ENCODE measurements around the gene LCNL1. TPM values are rescaled to one million over a fixed set of nuclear protein-coding genes. Genes with fewer than 3 reads are reported as not detected.

LCNL1 gene
- total and polyA plus RNA-seq, 4 donors: 0.01 to 0.08 TPM; not detected in 2

DNA sequence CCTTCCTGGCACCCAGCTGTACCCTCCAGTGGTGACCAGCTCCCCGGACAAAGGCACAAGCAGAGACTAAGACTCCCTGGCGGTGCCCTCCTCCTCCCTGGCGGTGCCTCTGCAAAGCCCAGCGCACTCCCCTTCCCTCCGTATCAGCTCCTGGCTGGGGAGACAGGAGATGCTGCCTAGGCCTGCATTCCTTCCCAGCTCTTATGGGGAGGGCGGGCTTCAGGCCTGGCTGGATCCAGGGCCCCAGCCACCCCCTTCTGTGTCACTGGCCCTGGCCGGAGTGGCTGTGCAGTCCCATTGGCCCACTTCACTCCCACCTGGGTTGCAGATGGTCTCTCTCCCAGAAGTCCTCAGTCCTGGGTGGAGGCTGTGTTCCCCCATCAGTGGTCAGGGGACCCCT lies 24.3 kb upstream of the LCNL1 start:
- H3K27me3 ChIP-seq (ENCODE audit: control insufficient read depth in 4 of 4, insufficient read depth in 4 of 4, low read length in 3 of 4): no peaks in the 10 kb centered on the region
- H3K4me3 ChIP-seq (ENCODE audit: low read depth in 1 of 3, low read length in 3 of 3): no peak overlapping the region
- 95% methylated on average over 7 of the region's 7 CpGs for WGBS
- no peaks in the 10 kb centered on the region for H3K9me3 ChIP-seq (ENCODE audit: control insufficient read depth in 4 of 4, low read length in 3 of 4)
- no peak overlapping the region for H3K27ac ChIP-seq (ENCODE audit: low read depth in 1 of 2, low read length in 2 of 2)
- no peak for TF ChIP-seq REST (IDR thresholded peaks at IDR 0.05)
- TF ChIP-seq, protein P1, sequence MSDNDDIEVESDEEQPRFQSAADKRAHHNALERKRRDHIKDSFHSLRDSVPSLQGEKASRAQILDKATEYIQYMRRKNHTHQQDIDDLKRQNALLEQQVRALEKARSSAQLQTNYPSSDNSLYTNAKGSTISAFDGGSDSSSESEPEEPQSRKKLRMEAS (IDR thresholded peaks at IDR 0.05): no peak
- H3K9ac ChIP-seq (ENCODE audit: low read depth in 1 of 2, low read length in 2 of 2): no peak overlapping the region
- DNase-seq (ENCODE audit: low spot score): no peak
- no peaks in the 10 kb centered on the region for H3K4me1 ChIP-seq (ENCODE audit: control insufficient read depth in 4 of 4, insufficient read depth in 4 of 4, low read length in 3 of 4)
- H3K36me3 ChIP-seq (ENCODE audit: control insufficient read depth in 4 of 4, insufficient read depth in 3 of 4, low read depth in 1 of 4, low read length in 3 of 4): no peaks in the 10 kb centered on the region

DNA sequence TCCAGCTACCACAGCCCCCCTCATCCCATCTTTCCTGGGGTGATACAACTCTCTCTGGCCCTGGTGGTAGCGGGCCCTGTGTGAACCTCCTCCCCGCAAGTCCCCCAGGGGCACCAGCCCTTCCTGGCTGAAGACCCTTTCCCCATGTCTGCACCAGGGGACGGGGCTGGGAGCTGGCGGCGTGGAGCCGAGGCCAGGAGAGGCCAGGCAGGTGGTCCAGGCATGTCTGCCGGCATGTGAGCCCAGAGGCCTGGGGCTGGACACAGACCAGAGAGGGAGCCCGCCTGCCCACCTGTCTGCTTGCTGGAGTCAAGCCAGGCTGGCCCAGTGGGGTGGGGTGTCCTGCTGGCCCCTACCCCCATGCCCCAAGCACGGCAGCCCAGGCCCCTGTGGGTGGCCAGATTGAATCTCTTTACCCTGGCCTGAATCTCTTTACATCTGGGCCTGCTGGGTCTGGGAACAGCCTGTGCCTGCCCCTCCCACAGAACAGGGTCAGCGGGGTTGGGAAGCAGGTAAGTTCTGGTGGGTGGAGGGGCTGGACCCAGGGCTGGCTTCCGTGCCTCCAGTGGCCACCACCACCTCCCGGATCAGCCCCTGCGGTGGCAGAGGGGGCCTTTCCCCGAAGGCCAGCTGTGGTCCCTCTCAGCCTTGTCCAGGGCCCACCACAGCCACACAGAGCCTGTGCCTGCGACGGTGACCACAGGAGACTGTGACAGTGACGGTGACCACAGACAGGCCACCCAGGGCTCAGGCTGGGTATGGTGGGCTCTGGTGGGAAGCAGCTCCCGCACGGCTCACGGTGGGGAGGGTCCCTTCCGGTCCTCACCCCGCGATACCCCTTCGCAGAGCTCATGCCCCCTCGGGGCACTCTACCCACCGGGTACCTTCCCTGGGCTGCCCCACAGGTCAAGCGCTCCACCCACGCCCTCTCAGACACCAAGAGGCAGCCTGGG lies 23.6 kb upstream of the LCNL1 start:
- TF ChIP-seq, protein P1 (IDR thresholded peaks at IDR 0.05): no peak
- TF ChIP-seq FOXA1 (IDR thresholded peaks at IDR 0.05): no peak
- TF ChIP-seq CTCF (IDR thresholded peaks at IDR 0.05; ENCODE audit: low read depth, low read length, missing input control): no peak
- TF ChIP-seq FOXA2 (IDR thresholded peaks at IDR 0.05): no peak
- TF ChIP-seq RXRA (IDR thresholded peaks at IDR 0.05): no peak
- no peak for TF ChIP-seq RAD21 (IDR thresholded peaks at IDR 0.05)
- no peak for TF ChIP-seq NR2F2 (IDR thresholded peaks at IDR 0.05)
- TF ChIP-seq, protein P2, sequence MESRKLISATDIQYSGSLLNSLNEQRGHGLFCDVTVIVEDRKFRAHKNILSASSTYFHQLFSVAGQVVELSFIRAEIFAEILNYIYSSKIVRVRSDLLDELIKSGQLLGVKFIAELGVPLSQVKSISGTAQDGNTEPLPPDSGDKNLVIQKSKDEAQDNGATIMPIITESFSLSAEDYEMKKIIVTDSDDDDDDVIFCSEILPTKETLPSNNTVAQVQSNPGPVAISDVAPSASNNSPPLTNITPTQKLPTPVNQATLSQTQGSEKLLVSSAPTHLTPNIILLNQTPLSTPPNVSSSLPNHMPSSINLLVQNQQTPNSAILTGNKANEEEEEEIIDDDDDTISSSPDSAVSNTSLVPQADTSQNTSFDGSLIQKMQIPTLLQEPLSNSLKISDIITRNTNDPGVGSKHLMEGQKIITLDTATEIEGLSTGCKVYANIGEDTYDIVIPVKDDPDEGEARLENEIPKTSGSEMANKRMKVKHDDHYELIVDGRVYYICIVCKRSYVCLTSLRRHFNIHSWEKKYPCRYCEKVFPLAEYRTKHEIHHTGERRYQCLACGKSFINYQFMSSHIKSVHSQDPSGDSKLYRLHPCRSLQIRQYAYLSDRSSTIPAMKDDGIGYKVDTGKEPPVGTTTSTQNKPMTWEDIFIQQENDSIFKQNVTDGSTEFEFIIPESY (IDR thresholded peaks at IDR 0.05): no peak
- no peak for TF ChIP-seq HNF4A (conservative IDR thresholded peaks at IDR 0.05)
- TF ChIP-seq TAF1 (conservative IDR thresholded peaks at IDR 0.05): no peak
- TF ChIP-seq REST (IDR thresholded peaks at IDR 0.05): no peak
- TF ChIP-seq JUND (IDR thresholded peaks at IDR 0.05): no peak
- TF ChIP-seq HNF4G (IDR thresholded peaks at IDR 0.05): no peak
- no peak for TF ChIP-seq EGR1 (IDR thresholded peaks at IDR 0.05; ENCODE audit: low read depth in 2 of 2)
- TF ChIP-seq, protein P3, sequence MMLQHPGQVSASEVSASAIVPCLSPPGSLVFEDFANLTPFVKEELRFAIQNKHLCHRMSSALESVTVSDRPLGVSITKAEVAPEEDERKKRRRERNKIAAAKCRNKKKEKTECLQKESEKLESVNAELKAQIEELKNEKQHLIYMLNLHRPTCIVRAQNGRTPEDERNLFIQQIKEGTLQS (IDR thresholded peaks at IDR 0.05): no peak
- no peak for TF ChIP-seq YY1 (IDR thresholded peaks at IDR 0.05)
- WGBS: 84% methylated on average over 28 of the region's 28 CpGs
- no peaks in the 10 kb centered on the region for H3K27me3 ChIP-seq (ENCODE audit: control insufficient read depth in 4 of 4, insufficient read depth in 4 of 4, low read length in 3 of 4)
- DNase-seq (ENCODE audit: low spot score): no peak
- no peak overlapping the region for H3K27ac ChIP-seq (ENCODE audit: low read depth in 1 of 2, low read length in 2 of 2)
- H3K4me1 ChIP-seq (ENCODE audit: control insufficient read depth in 4 of 4, insufficient read depth in 4 of 4, low read length in 3 of 4): no peaks in the 10 kb centered on the region
- no peaks in the 10 kb centered on the region for H3K36me3 ChIP-seq (ENCODE audit: control insufficient read depth in 4 of 4, insufficient read depth in 3 of 4, low read depth in 1 of 4, low read length in 3 of 4)
- no peaks in the 10 kb centered on the region for H3K9me3 ChIP-seq (ENCODE audit: control insufficient read depth in 4 of 4, low read length in 3 of 4)
- H3K9ac ChIP-seq (ENCODE audit: low read depth in 1 of 2, low read length in 2 of 2): no peak overlapping the region
- no peak overlapping the region for H3K4me3 ChIP-seq (ENCODE audit: low read depth in 1 of 3, low read length in 3 of 3)
